ENCODE results near the gene METTL26.

The METTL26 gene
- 20.0 to 22.6 reads per million in 2 donors for total RNA-seq

DNA sequence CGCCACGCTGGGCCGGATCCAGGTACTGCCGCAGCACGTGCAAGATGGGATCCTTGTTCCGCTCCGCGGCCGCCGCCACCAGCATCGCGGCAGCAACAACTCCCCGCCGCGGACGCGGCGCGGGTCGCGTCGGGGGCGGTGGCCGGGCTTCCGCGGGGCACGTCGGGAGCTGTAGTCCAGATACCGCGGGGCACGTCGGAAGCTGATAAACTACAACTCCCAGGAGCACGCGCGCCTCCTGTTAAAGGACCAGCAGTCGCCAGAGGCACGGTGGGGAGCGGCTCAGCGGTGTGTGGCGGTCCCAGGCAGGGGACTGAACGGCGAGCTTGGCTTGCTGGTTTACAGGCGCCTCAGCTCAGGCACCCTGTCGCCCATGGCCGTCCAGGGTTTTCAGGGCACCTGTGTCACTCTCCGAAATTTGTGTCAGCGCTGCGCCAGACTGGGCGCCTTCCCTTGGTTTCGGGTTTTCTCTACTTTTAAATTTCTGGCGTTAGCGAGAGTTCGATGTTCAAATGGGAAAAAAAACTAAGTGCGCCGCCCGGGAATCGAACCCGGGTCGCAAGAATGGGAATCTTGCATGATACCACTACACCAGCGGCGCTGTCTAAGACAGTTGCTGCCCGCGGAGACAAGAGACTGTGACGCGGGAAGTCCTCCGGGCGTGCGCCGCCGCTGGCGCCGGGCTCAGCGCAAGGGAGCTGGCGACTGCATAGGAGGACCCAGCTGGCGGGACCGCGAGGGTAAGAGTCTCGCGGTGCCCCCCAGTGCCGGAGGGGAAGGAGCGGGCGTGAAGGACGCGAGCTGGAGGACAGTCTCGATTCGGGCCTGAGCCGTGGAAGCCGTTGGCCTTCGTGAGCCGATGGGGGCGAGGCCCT is at the start of gene METTL26:
TSS of gene METTL26 (minus strand) at position 100 of the 875 bp plus-strand sequence. CDS start at position 85, 15 bp downstream.
- peak; percentile 81 to 97 (median 87) for DNase-seq

DNA sequence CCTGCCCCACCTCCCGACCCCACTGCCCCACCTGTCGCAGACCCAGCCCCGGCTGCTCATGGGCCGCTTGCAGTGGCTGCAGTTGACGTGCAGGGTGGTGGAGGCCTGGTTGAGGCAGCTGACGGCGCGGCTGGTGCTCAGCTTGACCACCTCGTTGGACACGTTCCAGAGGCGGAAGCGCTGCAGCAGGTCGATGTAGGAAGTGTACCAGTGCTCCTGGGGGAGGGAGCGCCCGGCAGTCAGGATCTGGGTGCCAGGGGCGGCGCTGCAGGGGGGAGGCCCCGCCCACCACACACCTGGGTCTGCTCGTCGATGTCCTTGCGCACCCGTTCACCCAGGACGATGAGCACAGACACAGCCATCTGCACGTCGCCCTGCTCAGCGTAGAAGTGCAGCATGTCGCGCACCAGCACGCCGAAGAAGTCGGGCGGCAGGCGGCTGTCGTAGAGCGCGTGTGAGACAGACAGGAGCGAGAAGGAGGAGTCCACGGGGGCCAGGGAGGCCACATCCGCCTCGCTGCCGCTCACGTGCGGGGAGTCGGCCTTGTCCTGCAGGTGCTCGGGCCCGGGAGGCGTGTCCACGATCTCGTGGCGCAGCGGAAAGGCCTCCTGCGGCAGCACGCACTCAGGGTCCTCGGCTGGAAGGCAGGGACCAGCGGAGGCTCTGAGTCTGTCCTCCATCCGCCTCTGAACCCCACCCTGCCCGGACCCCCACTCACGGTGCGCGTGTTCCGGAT is 49.0 kb upstream of the METTL26 start:
- no peak for DNase-seq

DNA sequence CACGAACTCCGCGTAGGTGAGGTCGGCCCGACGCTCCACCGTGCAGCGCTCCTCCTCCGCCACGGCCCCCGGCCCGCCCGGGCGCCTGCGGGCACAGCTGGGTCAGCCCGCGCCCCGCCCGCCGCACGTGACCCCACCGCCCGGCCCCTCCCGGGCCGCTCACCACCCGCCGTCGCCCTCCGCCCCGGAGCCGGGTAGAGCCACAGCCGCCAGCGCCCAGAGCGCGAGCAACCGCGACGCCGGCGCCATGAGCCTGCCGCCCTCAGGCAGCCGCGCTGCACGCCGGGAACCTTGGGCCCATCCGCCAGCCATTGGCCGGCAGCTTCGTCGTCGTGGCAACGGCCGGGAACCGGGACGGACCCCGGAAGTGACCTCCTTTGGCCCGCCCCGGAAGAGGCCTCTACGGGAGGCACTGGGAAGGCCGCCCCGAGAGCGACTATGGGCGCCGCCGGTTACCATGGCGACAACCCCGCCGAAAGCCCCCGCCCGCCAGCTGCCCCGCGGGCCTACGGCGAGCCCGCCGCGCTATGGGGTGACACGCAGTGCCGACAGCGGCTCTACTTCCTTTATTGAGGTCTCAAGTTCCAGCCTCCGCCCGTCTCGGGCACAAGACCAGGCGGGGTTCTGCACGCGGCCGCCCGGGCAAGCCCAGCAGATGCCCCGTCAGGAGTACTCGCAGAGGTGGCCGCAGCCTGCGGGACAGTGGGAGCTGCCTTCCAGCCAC is 48.1 kb upstream of the METTL26 start, which contains the start of gene JMJD8:
TSS of gene JMJD8 (minus strand) at position 264 of the 724 bp plus-strand sequence. CDS start at position 249, 15 bp downstream.
- peak; percentile 91 to 98 (median 95) for DNase-seq

DNA sequence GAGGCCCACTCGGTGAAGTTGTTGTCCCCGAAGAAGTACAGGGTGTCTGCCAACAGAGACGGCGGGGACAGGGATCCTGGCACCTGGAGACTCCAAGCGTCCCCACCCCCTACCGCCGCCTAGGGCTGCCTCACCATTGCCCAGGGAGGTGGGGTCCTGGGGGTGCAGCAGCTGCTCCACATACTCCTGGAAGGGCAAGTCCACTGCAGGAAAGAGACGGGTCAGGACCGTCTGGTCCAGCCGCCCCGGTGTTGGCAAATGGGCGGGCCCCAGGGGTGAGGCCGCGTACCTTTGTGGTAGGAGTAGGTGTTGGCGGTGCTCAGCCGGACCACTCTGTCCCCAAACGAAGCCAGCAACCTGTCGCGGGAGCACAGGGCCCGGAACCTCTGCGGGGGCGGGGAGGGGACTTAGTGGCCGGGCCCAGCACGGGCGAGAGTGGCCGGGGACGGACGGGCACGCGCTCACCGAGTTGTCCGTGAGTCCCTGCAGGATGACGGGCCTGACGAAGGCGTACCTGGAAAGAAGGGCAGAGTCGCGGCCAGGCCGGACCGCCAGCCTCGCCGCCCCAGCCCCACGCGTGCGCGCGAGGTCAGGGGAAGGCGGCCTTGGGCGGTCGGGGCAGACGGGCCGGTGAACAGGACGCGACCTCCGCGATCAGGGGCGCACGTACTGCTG is 47.4 kb upstream of the METTL26 start:
- DNase-seq: no peak

DNA sequence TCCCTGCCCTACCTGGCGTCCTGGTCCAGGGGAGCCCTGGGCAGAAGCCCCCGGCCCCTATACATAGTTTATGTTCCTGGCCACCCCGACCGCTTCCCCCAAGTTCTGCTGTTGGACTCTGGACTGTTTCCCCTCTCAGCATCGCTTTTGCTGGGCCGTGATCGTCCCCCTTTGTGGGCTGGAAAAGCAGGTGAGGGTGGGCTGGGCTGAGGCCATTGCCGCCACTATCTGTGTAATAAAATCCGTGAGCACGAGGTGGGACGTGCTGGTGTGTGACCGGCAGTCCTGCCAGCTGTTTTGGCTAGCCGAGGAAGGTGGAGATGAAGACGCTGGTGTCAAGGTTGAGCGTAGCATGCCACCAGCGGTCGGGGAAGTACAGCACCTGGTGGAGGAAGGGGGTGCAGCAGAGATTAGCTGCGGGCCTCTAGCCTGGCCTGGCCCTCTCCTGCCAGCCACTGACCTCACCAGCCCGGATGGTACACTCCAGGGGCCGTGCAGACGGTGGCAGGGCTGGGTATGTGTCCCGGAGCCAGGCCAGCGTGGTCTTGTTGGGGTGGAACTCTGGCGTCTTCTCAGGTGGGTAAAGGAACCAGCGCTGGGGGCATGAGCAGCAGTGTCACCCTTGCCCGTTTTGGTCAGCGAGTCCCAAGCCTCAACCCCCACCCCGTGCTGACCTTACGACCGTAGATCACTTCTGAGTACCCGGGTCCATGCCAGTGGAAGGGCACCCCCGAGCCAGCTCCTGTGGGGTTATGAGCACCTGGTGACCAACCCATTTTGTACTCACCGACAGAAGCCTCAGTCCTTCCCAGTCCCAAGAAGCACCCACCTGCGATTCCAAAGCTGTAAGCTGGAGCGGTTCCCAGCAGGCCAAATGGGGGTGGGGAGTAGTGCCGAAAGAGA is 46.6 kb upstream of the METTL26 start:
- DNase-seq: no peak

DNA sequence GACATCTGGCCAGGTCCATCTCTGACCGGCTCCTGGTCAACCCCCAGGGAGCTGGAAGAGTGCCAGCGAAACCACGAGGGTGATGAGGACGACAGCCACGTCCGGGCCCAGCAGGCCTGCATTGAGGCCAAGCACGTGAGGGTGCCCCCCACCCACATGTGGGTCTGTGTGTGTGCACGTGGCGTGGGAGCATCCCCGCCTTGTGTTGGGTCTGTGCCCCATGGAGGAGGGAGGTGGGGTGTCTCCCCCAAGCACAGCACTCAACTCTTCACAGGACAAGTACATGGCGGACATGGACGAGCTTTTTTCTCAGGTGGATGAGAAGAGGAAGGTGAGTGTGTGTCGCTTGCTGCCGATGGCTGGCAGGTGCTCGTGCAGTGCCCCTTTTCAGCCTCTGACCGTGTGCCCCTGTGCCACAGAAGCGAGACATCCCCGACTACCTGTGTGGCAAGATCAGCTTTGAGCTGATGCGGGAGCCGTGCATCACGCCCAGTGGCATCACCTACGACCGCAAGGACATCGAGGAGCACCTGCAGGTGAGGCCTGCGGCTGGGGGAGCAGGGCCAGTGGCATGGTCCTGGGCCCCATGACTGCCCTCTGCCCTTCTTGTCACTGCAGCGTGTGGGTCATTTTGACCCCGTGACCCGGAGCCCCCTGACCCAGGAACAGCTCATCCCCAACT is 45.8 kb upstream of the METTL26 start:
- no peak for DNase-seq

DNA sequence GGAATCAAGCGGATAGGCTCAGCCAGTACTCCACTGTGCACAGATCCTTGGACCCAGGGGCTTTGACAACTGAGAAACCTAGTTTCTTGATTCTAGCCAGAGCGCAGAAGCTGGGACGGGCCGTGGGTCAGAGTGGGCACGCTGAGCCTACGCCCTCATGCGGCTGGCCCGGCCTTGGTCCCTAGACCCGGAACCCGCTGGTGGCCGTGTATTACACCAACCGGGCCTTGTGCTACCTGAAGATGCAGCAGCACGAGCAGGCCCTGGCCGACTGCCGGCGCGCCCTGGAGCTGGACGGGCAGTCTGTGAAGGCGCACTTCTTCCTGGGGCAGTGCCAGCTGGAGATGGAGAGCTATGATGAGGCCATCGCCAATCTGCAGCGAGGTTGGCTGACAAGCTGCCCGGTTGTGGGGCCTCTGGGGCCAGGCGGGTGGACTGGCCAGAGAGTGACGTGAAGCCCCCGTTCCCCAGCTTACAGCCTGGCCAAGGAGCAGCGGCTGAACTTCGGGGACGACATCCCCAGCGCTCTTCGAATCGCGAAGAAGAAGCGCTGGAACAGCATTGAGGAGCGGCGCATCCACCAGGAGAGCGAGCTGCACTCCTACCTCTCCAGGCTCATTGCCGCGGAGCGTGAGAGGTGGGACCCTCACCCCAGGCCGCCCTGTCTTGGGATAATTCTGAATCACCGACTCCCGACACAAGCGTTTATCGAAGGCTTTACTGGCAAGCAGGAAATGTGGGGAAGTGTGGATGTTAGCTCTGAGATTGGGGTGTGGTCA is 45.1 kb upstream of the METTL26 start:
- DNase-seq: peak in 1 of 5 experiments; percentile 26

DNA sequence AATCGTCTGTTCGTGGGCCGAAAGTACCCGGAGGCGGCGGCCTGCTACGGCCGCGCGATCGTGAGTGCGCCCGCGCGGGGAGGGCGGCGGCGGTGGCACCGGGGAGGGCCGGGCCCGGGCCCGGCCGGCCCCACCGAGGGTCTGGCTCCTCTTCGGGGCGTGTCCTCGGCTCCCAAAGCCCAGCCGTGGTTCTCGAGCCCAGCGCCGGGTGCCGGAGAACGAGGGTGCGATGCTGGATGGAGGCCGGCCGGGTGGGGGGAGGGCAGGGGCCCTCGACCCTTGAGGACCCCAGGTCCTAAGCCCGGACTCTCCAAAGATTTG is 44.5 kb upstream of the METTL26 start:
- no peak for DNase-seq

DNA sequence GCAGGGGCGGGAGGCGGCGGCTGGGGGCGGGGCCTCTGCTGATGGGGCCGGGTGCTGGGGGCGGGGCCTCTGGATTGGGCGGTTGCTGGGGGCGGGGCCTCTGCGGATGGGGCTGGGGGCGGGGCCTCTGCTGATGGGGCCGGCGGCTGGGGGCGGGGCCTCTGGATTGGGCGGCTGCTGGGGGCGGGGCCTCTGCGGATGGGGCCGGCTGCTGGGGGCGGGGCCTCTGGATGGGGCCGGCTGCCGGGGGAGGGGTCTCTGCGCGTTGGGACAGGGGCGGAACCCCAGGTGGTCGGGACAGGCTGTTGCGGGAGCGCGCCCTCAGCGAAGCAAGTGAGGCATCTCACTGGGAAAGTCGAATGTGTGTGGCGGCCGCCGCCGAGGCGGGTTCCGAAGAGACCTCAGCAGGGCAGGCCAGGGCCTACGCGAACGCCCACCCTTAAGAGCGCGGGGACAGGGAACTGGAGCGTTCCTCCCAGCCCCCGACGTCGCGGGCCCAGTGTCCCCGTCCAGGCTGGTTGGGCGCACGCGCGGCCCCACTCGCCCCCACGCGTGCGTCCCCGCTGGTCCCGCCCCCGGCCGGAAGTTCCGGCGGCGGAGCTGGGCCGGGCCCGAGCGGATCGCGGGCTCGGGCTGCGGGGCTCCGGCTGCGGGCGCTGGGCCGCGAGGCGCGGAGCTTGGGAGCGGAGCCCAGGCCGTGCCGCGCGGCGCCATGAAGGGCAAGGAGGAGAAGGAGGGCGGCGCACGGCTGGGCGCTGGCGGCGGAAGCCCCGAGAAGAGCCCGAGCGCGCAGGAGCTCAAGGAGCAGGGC is 43.9 kb upstream of the METTL26 start, which contains the start of gene STUB1:
TSS of gene STUB1 (plus strand) at position 597 of the 811 bp plus-strand sequence. CDS start at position 713, 116 bp downstream.
- peak; percentile 80 to 84 (median 81) for DNase-seq

DNA sequence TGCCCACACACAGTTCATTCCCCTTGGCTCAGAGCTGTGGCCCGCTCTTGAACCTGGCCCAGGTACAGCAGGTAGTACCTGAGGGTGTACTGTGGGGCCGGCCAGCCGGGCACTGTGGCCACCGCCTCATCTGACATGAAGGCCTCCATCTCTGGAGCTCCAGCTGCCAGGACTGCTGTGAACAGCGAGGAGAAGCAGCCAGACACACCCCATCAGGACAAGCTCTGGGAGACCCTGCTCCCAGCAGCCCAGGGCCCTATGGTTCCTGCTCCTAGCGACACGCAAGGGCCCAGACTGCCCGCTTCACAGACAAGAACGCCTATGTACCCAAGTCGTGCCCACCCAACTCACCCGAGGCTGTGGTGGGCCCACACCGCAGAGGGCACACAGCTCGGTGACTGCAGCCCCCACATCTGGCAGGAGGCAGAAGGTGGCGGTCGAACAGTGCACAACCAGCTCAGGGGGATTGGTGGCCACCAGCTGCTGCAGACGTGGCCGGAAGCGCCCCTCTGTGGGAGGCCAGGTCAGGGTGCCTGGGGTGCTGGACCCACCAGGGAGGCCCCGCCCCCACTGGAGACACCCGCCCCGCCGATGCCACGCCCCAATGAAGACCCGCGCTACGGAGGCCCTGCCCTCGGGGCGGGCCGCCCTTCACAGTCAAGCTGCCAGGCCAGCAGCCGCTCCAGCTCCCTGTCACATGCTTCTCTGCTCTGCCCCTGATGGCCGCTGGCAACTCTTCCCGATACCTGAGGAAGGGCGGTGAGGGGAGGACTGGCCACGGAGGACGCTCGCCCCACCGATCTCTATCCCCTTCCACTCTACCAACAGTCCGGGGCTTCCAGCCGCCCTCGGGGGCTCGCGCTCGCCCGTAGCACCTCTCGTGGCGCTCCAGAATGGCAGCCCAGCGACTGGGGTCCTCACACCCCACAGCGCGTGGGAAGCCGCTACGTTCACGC is 43.0 kb upstream of the METTL26 start:
- DNase-seq: peak in 3 of 5 experiments; percentile 45 to 63 (median 49)

DNA sequence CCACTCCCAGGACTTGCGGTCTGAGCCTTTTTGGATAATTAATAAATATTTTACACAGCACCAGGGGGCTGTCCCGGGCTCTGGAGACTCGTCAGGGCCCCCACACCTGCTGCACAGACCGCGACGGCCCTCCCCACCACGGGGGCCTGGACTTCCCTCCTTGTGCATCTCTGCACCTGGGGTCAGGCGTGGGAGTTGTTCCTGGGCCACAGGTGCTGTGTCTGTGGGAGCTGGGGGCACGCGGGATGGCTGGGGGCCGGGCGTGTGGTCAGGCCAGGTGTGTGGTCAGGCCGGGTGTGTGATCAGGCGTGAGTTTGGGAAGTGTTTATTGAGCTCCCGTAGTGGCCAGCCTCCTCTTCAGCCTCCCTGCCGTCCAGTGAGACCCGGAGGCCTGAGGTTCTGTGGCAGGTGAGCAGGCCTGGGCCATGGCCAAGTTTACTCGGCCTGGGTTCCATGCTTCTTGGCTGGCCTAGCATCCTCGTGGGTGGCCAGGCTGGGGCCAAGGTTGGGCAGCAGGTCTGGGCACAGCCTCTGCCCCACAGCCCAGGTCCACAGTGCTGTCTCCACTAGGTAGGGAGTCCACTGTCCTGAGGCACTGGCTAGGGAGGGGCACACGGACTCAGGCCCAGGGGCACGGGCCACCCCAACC is 42.2 kb upstream of the METTL26 start:
- DNase-seq: no peak

DNA sequence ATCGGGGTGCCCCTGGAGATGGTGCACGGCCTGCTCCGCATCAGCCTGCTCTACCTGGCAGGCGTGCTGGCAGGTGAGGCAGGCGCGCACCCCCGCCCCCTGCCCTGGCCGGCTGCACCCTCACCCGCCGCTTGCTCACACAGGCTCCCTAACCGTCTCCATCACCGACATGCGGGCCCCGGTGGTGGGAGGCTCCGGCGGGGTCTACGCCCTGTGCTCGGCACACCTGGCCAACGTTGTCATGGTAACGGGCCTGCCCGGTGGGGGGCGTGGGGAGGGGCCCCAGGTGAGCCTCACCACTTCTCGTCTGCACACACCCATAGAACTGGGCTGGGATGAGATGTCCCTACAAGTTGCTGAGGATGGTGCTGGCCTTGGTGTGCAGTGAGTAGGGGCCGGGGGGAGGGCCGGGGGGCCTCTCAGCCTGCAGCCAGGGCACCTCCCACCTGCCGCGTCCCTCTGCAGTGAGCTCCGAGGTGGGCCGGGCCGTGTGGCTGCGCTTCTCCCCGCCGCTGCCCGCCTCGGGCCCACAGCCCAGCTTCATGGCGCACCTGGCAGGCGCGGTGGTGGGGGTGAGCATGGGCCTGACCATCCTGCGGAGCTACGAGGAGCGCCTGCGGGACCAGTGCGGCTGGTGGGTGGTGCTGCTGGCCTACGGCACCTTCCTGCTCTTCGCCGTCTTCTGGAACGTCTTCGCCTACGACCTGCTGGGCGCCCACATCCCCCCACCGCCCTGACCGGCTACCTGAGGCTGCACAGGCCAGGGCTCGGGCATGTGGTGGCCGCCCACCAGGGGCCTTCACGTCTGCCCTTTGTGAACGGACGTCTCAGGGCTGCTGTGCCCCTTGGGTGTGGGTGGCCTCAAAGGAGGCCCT is 41.4 kb upstream of the METTL26 start:
- no peak for DNase-seq

DNA sequence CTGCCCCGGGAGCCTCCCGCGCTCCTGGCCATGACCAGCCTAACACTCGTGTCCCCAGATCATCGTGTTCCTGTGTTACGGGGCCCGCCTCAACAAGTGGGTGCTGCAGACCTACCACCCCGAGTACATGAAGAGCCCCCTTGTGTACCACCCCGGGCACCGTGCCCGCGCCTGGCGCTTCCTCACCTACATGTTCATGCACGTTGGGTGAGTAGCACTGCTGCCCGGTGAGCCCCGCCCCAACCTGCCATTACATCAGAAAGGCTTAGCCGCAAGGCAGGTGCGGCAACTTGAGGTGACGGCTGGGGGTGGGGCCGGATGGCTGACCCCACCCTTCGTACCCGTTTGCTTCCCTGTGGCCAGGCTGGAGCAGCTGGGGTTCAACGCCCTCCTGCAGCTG is 40.8 kb upstream of the METTL26 start:
- DNase-seq: peak in 2 of 5 experiments; percentile 27 to 39

DNA sequence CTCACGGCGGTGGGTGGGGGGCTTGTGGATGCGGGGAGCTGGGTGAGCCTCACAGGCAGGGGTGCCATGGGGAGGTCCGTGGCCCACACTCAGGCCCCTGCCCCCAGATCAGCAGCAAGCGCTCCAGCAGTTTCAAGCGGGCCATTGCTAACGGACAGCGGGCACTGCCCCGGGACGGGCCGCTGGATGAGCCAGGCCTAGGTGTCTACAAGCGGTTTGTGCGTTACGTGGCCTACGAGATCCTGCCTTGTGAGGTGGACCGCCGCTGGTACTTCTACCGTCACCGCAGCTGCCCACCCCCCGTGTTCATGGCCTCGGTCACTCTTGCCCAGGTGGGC is 40.4 kb upstream of the METTL26 start:
- no peak for DNase-seq

DNA sequence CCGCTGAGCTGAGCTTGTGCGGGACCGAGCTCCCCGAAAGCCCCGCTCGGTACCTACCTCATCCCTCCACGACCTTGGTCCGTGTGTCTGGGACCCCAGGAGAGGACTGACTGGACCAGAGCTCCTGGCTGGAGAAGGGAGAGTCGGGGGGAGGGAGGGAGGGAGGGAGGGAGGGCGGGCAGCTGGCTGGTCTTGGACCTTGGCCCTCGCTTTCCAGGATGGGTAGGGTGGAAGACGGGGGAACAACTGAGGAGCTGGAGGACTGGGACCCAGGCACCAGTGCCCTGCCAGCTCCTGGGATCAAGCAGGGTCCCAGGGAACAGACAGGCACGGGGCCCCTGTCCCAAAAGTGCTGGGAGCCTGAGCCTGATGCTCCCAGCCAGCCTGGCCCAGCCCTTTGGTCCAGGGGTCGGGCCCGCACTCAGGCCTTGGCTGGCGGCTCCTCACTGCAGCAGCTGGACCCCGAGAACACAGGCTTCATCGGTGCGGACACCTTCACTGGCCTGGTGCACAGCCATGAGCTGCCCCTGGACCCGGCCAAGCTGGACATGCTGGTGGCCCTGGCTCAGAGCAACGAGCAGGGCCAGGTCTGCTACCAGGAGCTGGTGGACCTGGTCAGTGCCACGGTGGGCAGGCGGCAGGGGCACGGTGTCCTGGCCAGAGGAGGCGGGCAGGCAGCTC is 39.9 kb upstream of the METTL26 start:
- no peak for DNase-seq

Data from T-helper 2 cell (primary cell).